ENCODE measurements around the gene NOL6.
"Not testable (repeated sequence)": the region's sequence is repeated elsewhere in the genome, so short reads cannot be mapped to it uniquely, and the experiment has no call there.

NOL6 gene

DNA sequence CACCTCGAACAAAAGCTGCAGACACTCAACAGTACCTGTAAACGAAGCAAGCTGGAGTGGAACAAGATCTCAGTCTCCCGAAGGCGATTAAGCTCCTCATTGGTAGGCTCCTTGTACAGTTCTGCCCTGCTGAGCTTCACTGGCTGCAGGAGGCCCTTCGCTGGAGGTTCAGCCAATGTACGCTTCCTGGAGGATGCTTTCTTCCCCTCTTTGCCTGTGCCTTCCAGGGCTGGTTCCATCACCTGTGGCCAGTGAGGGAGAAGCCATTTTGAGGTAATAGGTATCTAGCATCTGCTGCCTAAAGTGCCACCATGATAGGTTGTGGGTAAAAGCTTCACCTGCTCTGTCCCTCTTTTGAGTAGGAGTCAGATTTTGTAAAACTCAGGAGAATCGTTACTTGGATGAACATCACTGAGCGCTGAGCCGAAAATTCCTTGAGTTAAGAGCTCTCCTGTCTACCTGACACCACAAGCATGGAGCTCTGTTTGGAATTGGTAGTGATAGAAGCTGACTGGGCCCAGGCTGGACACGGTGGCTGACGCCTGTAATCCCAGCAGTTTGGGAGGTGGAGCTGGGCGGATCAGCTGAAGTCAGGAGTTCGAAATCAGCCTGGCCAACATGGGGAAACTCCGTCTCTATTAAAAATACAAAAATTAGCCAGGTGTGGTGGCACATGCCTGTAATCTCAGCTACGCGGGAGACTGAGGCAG is 1.4 kb downstream of the NOL6 start:
- no peak for DNase-seq

- DNase-seq = no peak
Observed at GRCh38 chr9:33471361-33471760, 2.4 kb downstream of the NOL6 start.

GRCh38 chr9:33469891-33470290 is 3.8 kb downstream of the NOL6 start:
- no peak for DNase-seq

DNA sequence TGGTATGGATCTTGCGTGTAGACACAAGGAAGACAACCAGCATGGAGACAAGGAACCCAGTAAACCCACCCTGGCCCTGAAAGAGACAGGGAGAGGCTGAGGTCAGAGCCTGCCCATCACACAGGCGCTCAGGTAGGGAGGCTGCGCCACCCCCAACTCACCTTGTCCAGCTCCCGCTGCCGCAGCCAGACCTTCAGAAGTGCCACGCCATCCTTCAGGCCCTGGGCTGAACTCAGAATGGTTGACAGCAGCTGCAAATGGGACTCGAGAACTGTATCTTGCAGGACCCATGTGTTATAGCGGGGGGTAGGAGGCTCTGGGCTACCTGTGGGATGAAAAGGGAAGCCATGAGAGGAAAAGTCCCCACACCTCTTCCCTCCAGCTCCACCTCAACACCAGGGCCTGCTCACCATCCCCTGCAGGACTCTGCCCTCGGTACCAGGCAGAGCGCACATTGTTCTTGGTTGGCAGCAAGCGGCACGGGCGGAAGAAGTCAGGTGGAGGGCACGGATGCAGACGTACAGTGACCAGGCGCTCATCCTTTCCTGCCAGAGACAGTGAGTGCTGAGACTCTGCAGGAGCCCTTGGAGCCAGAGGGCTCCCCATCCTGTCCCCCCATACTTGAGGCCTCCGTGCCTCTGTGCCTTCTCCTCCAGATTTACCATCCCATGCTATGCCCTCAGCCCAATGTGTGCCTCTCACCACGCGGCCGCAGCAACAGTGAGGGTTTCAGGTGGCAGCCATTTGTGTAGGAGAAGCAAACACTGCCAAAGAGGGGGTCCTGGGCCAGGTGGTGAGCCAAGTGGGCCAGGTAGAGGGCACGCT is 4.7 kb downstream of the NOL6 start:
- no peak for DNase-seq

- DNase-seq = no peak
Observed at GRCh38 chr9:33468215-33468730, 5.5 kb downstream of the NOL6 start.

GRCh38 chr9:33467526-33467925 is 6.2 kb downstream of the NOL6 start:
- DNase-seq = no peak

- DNase-seq = no peak
Observed at GRCh38 chr9:33466565-33467495, 6.9 kb downstream of the NOL6 start.

GRCh38 chr9:33465596-33466564 is 7.8 kb downstream of the NOL6 start:
- no peak for DNase-seq

- DNase-seq = no peak
Observed at GRCh38 chr9:33465096-33465495, 8.6 kb downstream of the NOL6 start.

DNA sequence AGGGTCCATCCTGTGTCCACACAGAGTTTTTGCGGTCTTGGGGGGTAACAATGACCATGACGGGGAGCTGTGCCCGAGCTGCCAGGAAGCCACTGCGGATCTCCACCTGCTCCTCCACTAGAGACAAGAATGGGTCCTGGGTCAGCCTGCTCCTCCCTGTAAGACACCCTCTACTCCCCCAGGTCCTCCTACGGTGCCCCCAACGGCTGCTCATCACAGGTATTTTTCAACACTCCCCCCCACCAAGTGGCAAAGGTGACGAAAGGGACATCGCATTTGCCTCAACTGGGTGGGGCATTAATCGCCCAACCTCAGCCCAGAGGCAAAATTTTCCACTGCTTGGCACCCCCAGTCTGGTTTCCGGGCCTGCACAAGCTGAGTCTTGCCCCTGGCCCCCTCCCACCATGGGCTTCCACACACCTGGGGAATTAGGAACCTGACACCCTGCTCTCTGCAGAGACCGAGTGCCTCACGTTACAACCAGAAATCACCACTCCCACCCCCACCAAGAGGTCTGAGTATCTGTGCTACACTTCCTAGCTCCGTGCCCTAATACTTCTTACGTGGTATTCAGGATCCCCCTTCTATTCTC is 9.6 kb downstream of the NOL6 start:
- no peak for DNase-seq

DNA sequence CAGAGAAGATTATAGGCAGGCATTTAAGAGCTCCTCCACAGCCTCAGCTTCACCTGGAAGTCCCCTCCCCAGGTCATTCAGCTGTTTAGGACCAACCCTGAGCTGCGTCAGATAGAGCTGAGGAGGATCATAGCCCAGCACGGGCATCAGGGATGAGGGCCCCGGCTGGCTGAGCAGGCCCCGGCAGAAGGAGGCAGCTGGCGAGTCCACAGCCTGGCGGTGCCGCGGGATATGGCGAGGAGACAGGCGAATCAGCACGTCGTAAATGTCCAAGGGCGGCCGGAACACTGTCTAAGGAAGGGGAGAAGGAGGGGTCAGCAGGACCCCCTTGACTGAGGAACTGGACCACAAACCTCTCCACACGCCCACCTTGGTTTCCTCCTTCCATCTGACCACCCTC is 10.6 kb downstream of the NOL6 start:
- no peak for DNase-seq

DNA sequence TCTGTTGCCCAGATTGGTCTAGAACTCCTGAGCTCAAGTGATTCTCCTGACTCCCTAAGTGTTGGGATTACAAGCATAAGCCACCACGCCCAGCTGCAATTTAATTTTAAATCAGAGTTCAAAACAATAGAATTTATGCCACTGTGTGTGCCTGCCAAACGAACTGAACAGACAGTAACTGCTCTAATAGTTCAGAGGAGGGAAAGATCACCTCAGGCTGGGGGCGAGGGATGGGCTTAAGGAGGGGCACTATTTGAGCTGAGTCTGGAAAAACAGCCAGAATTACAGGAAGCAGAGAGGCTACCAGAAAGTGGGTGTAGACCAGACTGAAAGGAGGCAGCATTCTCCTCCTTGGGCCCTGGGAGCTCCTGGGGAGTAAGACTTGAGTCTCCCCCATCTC is 12.2 kb downstream of the NOL6 start:
- DNase-seq = no peak

GRCh38 chr9:33460854-33461253 is 12.9 kb downstream of the NOL6 start:
- DNase-seq = no peak

- no peak for DNase-seq
Observed at GRCh38 chr9:33459115-33459514, 14.6 kb downstream of the NOL6 start.

GRCh38 chr9:33458444-33458843 is 15.3 kb downstream of the NOL6 start:
- DNase-seq = no peak

DNA sequence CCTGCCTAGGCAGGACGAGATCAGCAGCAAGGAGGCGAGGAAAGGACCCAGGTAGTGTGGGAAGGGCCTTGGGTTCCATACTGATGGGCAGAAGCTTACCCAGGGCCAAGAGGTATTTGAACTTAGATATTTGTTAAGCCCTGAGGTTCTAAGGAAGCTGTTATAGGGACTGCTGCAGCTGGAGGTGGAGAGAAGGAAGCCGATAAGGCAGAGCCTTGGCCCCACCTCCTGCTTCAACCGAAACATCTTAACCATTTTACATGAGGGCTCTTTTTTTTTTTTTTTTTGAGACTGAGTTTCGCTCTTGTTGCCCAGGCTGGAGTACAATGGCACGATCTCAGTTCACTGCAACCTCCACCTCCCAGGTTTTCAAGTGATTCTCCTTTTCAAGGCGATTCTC is 17.8 kb downstream of the NOL6 start:
- no peak for DNase-seq

GRCh38 chr9:33455456-33455855 is 18.3 kb downstream of the NOL6 start:
- DNase-seq = not testable (repeated sequence)

- DNase-seq = not testable (repeated sequence)
Observed at GRCh38 chr9:33454661-33455026, 19.1 kb downstream of the NOL6 start.

GRCh38 chr9:33453999-33454660 is 19.6 kb downstream of the NOL6 start:
- no peak for DNase-seq

DNA sequence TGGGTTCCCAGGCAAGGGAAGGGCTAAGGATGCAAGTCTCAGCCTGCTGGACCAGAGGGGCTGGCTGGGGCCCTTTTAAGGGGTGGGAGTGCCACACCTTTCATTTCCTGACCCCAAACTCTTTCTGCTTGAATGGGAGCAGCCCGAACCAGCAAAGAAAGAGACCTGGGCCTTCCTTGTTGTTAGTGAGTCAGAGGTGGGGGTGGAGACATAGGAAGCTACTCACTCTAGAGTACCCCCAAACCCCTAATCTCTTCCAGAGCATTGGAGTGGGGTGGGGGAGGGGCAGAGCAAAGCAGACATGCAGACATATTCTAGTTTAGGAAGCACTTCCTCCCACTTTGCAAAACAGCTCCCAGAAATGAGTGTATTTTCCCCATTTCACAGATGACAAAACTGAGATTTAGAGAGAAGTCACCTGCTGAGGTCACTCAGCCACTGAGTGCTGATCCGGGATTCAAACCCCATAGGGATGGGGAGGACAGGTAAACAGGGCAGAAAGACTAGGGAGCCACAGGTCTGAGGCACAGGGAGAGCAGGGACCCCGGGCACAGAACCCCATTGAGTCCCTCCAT is 20.4 kb downstream of the NOL6 start:
- DNase-seq = no peak

All from NCI-H774 (cell line).